ENCODE results near the gene CHSY3.

- TF ChIP-seq POLR2A (IDR thresholded peaks at IDR 0.05; ENCODE audit: low read length) (no peak), GATA1 (IDR thresholded peaks at IDR 0.05; ENCODE audit: low read depth, low read length) (no peak)
Observed at GRCh38 chr5:130074820-130075219, 170.6 kb downstream of the CHSY3 start.
